Endometrial microvascular endothelial cells (primary cell): ENCODE results near the gene XPNPEP3. TPM values are rescaled to one million over a fixed set of nuclear protein-coding genes. Genes with fewer than 3 reads are reported as not detected.
"Not testable (repeated sequence)": the region's sequence is repeated elsewhere in the genome, so short reads cannot be mapped to it uniquely, and the experiment has no call there.

Experiments
- in situ Hi-C: cut with HindIII; loops from 2 replicates; pipeline ENCODE4 v1.10.0; 2017; ENCODE audit warnings: low sequenced_read_pairs, low pct_unique_long_range_greater_than_20kb; ENCODE audit errors: inconsistent ontology term
- total RNA-seq: library from RNA; depleted of rRNA; stranded (reverse); fragments of >200 nt; gene quantifications from one replicate; pipeline ENCODE4 v1.2.3, GENCODE V29; 2015; ENCODE audit errors: inconsistent ontology term

XPNPEP3 gene
- total RNA-seq, 1 donor from 2014 or later: 7.9 TPM

DNA sequence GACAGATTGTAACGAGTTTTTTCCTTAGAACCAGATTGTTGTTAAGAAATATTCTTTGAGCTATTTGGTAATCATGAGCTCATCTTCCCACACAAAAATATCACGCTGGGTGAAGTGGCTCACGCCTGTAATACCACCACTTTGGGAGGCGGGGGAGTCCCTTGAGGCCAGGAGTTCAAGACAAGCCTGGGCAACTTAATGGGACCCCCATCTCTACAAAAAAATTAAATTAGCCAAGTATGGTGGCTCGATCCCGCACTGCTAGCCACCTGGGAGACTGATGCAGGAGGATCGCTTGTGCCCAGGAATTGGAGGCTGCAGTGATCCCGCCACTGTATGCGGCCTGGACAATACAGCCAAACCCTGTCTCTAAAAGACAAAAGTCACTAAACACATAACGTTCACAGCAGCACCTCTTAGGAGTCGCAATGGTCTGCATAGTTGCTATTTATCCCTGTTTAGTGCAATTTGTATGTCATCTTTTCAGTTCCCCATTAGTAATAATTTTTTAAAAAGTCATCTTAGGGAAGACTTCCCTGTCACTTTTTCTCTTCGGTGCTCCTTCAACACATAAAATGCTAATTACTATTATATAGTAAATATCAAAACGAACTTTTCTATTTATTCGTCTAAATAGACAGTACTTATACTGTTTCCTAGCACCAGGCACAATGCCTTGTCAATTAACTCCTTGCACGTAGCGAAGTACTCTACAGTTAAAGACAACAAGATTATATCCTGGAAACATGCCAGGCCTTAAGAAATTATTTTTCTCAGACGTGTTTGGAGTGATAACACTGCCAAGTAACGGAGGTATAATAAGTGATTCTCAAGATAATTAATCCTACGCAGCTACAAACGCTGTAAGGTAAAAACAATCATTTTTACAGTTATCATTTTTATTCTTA, 1.6 kb upstream of the XPNPEP3 start:
- in situ Hi-C loops: no loop called here

DNA sequence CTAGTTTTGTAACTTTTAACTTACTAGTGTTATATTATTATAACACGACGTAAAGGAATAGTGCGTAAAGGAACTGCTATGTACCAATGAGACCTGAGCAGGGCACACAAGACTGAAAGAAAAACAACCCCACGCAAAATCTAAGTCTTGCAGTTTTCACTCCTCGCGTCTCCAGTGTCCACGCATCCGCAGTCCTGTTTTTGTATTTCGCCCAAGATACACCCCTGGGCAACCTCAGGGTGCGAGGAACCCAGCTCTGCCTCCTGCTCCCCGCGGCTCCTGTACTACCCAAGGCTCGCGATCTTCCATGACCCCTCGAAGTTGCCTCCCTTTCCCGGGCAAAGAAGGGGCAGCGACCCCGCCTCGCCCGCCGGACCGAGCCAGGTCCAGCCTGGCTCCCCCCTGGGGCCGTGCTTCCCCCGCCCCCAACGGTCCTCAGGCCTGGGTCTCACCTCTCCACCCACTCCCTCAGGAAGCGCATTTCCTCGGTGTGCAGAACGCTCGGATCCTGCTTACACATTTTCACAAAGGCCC, 902 bp upstream of the XPNPEP3 start:
- in situ Hi-C loops: no loop called here

DNA sequence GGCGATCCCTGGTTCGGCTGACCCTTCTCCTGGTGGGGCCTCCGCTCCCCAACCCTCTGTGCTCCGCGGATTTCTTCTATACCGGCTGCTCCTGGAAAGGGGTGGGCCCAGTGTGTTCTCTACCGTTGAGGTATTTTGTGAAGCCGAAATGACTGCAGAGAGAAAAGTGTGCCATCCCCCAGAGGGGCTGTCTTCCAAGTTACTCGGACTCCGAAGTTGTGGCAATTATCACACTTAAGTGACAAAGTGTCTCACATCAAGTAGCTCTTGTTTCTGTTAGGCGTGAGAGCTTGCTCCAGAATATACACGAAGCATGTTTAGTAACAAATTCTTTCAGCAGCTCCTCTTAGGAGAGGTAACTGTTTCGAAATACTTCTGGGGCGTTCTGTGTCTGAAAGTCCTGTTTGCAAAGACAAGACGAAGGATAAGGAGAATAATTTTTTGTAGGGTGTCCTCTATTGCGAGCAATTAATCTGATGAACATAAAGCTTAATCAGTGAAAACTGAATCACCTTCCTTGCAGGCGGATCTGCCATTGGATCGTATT, 434 bp downstream of the XPNPEP3 start:
- in situ Hi-C loops: no loop called here

DNA sequence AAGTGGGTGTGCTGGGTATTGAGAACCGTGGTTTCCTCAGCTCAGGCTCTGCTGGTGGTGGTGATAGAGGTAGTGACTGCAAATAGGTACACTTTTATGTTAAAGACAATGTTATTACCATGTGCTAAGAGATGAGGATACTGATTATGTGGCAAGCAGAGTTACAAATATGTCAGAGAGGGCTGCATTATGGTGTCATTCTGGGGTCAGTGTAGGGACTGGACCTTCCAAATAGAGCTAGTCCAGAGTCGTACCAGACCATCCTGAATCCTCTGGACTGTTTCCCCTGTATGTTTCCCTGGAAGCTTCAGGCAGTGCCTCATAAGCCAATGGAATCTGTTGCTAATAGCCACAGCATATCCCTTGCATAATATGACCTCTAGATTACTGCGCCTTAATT, 5.1 kb downstream of the XPNPEP3 start, which contains the start of gene DNAJB7:
Gene DNAJB7 (minus strand): TSS at position 101 of the 400 bp plus-strand sequence. CDS start 119 bp downstream, outside the sequence.
- in situ Hi-C loops: no loop called here

DNA sequence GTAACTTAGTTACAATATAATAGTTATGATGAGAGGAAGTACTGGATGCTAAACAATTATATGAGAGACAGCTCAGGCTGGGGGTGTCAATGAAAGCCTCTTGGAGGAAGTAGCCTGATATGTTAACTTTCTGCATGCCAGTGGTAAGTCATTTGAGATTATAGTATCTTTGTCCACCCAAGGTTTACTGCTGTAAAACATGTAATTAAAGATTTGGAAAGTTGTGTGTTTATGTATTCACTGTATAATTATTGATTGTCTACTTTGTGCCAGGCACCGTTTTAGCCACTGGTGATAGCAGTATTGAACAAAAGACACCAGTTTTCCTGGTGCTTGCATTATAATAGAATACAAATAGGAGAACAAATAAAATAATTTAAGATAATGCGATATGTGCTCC, 5.6 kb downstream of the XPNPEP3 start:
- in situ Hi-C loops: no loop called here

DNA sequence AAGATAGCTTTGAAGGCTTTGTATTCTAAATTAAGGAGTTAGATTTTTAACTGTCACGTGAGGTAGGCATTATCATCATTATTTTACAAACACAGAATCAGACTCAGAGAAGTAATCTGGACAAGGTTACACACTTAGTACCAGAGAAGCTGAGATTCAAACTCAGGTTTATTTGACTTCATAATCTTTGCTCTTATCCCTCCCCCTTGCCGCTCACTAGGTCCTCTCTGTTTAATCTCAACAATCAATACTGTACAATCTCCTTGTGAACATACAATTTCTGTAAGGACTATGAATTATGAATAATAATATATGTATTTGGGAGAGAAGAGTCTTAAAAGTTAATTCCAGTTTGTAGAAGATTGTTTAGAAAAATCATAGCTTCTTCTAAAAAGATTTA, 10.2 kb downstream of the XPNPEP3 start:
- in situ Hi-C loops: no loop called here

DNA sequence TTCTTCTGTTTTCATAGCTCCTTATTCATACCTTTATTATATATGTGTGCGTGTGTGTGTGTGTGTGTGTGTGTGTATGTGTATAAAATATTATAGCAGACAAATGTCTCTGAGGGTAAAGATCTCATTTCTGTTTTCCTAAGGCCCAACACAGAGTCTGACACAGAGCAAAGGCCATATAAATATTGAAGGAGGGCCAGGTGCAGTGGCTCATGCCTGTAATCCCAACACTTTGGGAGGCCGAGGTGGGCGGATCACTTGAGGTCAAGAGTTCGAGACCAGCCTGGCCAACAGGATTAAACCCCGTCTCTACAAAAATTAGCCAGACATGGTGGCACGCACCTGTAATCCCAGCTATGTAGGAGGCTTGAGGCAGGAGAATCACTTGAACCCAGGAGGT, 11.4 kb downstream of the XPNPEP3 start:
- in situ Hi-C loops: not testable (repeated sequence)

DNA sequence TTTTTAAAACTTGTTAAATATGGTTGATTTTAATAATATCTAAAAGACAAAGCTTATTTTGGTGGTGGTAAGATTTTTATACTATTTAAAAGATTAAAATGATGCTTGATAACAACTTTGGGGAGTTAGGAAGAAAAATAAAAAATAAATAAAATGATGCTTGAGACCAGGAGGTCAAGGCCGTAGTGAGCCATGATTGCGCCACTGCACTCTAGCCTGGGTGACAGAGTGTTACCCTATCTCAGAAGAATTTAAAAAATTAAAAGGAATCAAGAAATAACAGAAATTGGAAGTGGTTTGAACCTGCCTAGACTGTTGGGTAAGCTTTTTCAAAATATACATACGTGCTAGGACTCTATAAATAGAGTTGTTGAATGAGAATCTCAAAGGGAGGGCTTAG, 17.1 kb downstream of the XPNPEP3 start:
- in situ Hi-C loops: no loop called here

DNA sequence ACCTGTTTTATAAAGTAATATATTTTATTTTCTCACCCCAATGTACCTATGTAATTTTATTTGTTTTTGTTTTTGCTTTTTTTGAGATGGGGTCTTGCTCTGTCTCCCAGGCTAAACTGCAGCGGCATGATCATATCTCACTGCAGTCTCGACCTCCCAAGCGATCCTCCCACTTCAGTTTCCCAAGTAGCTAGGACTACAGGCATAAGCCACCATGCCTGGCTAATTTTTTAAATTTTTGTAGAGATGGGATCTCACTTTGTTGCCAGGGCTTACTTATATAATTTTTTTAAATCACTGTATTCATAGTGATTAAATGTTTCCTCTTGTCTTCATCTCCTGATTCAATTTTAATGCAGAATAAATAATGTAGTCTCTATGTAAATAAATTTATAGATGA, 18.2 kb downstream of the XPNPEP3 start:
- in situ Hi-C loops: no loop called here

DNA sequence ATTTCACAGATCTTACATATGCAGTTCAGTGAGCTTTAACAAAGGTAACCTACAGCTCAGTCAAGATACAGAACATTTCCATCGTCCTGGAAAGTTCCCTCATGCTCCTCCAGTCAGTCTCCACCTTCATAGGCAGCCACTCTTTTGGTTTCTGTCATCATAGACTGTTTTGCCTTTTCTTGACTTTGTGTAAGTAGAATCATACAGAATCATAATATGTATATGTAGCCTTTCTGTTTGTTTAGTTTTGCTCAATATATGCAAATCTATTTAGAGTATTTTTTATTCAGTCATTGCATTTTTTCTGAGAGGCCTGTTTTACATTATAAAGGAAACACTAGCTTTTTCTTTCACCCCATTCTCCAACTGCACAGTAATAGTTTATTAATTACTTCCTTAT, 20.0 kb downstream of the XPNPEP3 start:
- in situ Hi-C loops: no loop called here

DNA sequence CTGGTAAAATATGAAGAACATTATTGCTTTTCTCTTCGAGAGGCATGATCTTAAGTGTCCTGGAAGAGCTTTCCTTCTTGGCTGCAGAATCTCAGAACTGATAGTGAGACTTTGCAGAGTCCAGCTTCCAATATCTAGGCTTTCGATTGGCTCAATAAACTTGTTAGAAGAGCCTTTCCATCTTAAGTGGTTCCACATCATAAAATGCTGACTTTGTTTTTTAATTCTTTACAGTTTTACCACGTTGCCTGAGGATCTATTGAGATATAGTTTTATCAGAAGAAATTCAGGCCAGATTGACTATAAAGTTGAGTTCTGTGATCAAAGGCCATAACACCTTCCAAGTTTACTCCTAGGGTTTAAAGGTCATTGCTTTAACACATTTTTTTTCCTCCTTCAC, 20.5 kb downstream of the XPNPEP3 start:
- in situ Hi-C loops: no loop called here

DNA sequence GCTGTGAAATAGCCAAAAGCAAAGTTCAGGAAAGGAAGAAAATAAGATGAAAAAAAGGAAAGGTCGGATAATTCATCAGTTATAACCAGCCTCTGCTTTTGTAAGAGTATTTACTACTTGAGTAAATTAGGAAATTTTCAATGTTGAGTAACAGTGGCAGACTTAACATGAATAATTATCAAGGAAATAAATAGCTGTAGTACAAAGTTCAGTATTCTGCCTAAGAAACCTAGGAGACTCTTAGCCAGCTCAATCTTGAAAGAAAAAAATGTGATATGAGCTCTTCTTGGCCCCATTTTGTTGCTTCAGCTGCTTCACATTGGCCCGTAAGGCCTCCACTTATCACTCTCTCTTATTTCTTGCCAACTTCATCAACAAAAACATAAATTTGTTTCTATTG, 22.0 kb downstream of the XPNPEP3 start:
- in situ Hi-C loops: no loop called here

DNA sequence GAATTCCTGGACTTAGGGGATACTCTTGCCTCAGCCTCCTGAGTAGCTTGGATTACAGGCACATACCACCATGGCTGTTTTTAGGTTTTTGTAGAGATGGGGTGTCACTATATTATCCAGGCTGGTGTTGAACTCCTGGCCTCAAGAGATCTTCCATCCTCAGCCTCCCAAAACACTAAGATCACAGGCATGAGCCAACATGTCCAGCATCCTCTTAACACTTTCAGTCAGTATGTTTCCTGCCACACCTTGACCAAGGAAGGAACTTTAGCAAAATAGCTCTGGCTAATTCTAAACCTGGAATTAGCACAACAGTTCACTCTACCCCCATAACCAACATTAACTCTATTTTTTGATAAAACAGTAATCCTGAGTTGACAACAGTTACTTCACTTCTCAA, 32.2 kb downstream of the XPNPEP3 start:
- in situ Hi-C loops: no loop called here

DNA sequence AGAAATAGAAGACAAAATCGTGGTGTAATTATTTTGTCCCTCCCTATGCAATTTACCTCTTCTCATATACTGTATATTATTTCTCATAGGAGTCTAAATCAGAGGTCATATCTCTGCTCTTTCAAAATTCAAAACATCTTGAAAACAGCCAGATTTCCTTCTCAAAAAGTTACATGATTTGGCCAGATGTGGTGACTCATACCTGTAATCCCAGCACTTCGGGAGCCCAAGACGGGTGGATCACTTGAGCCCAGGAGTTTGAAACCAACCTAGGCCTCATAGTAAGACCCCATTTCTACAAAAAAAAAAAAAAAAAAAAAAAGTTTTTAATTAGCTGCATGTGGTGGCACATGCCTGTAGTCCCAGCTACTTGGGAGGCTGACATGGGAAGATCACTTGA, 33.9 kb downstream of the XPNPEP3 start:
- in situ Hi-C loops: no loop called here

DNA sequence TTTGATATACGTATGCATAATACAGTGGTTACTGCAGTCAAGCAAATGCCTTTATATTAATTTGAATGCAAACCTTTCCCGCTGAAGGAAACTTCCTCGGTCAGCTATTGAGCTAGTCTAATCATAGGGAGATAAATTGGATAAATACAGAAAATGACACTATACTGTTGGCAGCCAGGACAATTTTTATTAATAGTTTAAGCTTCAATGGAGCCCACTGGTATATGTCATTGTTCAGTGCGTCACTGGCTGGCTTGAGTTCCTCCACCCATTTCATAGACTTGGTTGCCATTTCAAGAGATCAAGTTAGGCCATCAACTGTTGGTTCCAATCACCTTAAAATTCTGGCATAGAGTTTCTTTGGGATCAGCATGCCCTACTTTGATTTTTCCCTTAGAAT, 37.5 kb downstream of the XPNPEP3 start:
- in situ Hi-C loops: no loop called here

DNA sequence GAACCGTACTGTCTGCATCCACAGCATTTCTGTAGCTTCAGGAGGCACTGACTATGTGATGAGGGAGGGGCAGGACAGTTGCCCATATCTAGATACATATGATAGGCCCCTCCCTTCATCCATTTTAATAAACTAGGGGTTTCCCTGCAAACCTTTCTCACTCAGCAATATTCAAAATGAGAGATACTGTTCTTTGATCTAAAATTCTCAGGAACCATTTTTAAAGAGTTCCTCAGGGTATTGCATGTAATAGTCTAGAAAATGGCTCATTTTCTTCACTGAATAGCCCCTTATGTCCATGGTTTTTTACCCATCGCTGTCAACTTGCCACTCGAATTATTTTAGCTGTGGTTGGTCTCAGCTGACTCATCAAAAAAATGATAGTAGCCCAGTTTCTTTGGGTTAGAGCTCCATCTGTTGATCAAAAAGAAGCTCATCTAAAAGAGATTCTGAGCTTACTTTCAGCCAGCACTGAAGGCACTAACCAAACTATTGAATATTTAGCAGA, 42.0 kb downstream of the XPNPEP3 start:
- in situ Hi-C loops: no loop called here

DNA sequence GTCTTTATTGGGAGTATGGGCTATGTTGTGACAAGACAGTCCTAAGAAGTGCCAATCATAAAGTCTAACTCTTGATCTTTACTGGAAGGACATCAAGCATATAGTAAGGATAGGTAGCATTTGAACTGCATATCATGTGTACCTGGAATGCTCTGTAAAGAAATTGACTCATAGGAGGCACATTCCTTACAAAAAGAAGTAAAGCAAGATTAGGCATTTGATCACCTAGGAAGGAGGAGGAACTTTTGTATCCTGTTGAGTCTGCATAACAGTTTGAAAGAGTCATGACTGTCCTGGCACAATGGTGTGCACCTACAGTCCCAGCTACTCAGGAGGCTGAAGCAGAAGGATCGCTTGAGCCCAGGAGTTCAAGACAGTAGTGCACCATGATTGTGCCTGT, 47.2 kb downstream of the XPNPEP3 start:
- in situ Hi-C loops: no loop called here

DNA sequence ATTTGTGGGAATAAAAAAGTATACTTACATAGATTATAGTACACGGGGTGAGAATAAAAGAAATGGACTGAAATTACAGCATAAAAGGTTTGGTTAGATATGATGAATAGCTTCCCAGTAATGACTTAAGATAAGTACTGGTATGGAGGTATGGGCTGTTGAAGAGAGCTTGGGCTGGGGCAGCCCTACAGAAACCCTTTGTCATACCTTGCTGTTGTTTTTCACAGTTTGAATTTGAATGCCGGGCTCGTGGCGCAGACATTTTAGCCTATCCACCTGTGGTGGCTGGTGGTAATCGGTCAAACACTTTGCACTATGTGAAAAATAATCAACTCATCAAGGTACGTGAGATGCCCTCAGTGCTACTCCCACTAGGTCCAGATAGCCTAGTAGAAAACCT, 51.9 kb downstream of the XPNPEP3 start:
- in situ Hi-C loops: no loop called here

DNA sequence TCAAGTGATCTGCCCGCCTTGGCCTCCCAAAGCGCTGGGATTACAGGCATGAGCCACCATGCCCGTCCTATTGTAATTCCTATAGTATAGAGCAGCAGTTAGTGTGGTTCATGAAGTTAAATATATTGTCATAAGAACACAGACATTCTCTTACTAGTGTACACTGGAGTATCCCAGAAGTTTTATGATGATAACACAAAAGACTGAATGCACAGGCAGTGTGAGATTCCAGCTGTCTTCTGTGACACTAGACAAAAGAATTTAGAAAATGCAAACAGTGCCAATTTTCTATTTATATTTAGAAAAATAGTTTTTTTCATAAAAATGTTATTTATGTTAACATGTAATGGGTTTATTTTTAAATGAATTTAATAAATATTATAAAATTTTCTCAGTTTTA, 54.8 kb downstream of the XPNPEP3 start:
- in situ Hi-C loops: no loop called here

DNA sequence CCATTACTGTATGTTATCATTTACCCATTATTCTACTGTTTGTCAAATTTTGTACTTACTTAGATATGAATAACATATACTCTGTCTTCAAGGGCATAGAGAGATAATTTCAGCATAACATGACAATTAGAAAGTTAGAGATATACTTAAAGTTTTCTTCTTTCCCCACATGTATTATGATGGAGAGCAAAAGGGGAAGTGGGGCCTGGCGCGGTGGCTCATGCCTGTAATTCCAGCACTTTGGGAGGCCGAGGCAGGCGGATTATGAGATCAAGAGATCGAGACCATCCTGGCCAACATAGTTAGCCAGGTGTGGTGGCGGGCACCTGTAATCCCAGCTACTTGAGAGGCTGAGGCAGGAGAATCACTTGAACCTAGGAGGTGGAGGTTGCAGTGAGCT, 56.0 kb downstream of the XPNPEP3 start:
- in situ Hi-C loops: not testable (repeated sequence)
